KMS-11 (cell line): Measurements from ENCODE around the gene ZNF783.

Source experiments
- H2AFZ ChIP-seq: fragments of 200-600 bp; sonication (generic); 2 replicates; pipeline ENCODE4 v1.6.1; 2016; ENCODE audit warnings: antibody characterized with exemption, mixed run types, low read depth
- H3K27ac ChIP-seq: fragments of 200-600 bp; sonication (generic); 2 replicates; pipeline ENCODE4 v1.6.1; 2016; ENCODE audit warnings: mild to moderate bottlenecking, mixed run types
- H3K27me3 ChIP-seq: fragments of 200-600 bp; sonication (generic); 2 replicates; pipeline ENCODE4 v1.6.1; 2017; ENCODE audit warnings: mild to moderate bottlenecking, low read depth, mixed run types, moderate library complexity; ENCODE audit not compliant: insufficient read depth
- H3K36me3 ChIP-seq: fragments of 200-600 bp; sonication (generic); 2 replicates; pipeline ENCODE4 v1.6.1; 2017; ENCODE audit warnings: mild to moderate bottlenecking, mixed run types; ENCODE audit not compliant: insufficient read depth
- H3K4me1 ChIP-seq: fragments of 200-600 bp; sonication (generic); 2 replicates; pipeline ENCODE4 v1.6.1; 2016; ENCODE audit warnings: mild to moderate bottlenecking, low read depth, mixed run types; ENCODE audit not compliant: poor library complexity, severe bottlenecking
- H3K4me2 ChIP-seq: fragments of 200-600 bp; sonication (generic); 2 replicates; pipeline ENCODE4 v1.7.0; 2016; ENCODE audit warnings: mild to moderate bottlenecking, mixed run types
- H3K4me3 ChIP-seq: fragments of 200-600 bp; sonication (generic); IDR thresholded peaks from 2 replicates; pipeline ENCODE4 v1.6.1; 2017; ENCODE audit warnings: low read depth, low read length, mixed read lengths; ENCODE audit not compliant: insufficient read depth
- H3K79me2 ChIP-seq: fragments of 200-600 bp; sonication (generic); 2 replicates; pipeline ENCODE4 v1.6.1; 2016; ENCODE audit warnings: low read depth, mixed run types; ENCODE audit not compliant: insufficient read depth
- H3K9ac ChIP-seq: fragments of 200-600 bp; sonication (generic); 2 replicates; pipeline ENCODE4 v1.6.1; 2016; ENCODE audit warnings: mild to moderate bottlenecking, mixed run types
- H4K20me1 ChIP-seq: fragments of 200-600 bp; sonication (generic); 2 replicates; pipeline ENCODE4 v1.6.1; 2016; ENCODE audit warnings: mild to moderate bottlenecking, mixed run types; ENCODE audit not compliant: insufficient read depth
- CTCF ChIP-seq: fragments of 200-600 bp; sonication (generic); conservative IDR thresholded peaks from 2 replicates; pipeline ENCODE4 v1.6.1; 2017; ENCODE audit warnings: low read depth, mild to moderate bottlenecking, antibody characterized with exemption, low read length, moderate library complexity, mixed read lengths

The ZNF783 gene

GRCh38 chr7:149297034-149297755, 35.2 kb downstream of the ZNF783 start:
- Histone ChIP-seq H3K9ac (no peak overlapping the region), H3K36me3 (no peaks in the 10 kb centered on the region), H3K27me3 (no peaks in the 10 kb centered on the region), H3K4me3 (no peak overlapping the region), H3K79me2 (no peaks in the 10 kb centered on the region), H3K4me2 (no peak overlapping the region), H4K20me1 (no peaks in the 10 kb centered on the region), H3K4me1 (peaks cover 4% of the 10 kb centered on the region), H3K27ac (no peak overlapping the region), H2AFZ (no peak overlapping the region)
- no peak for TF ChIP-seq CTCF

DNA sequence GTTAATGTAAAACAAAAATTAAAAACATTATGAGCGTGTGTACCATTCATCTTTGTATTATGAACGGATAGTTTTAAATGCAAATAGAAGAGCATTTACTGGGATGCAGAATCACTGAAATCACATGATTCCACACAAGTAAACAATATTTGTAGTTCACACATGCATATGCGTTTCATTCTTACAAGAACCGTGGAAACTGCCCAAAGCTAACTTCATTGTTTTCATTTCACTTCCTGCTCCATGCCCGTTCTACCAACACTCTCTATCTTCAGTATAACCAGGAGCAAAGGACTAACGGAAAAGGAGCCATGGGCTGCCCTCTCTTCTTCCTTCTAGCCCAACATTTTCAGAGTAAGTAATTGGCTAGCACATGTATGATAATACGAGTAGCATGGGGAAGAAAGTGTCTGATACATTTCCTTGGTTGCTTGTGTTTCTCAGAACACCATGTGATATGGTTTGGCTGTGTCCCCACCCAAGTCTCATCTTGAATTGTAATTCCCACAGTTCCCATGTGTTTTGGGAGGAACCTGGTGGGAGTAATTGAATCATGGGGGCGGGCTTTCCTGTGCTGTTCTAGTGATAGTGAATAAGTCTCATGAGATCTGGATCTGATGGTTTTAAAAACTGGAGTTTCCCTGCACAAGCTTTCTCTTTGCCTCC, 38.8 kb downstream of the ZNF783 start:
- H4K20me1 ChIP-seq, result no peaks in the 10 kb centered on the region
- no peak overlapping the region for H2AFZ ChIP-seq
- no peak overlapping the region for H3K4me2 ChIP-seq
- no peaks in the 10 kb centered on the region for H3K4me1 ChIP-seq
- TF ChIP-seq CTCF, result no peak
- no peaks in the 10 kb centered on the region for H3K27me3 ChIP-seq
- H3K36me3 ChIP-seq, result no peaks in the 10 kb centered on the region
- no peak overlapping the region for H3K27ac ChIP-seq
- H3K9ac ChIP-seq, result no peak overlapping the region
- no peaks in the 10 kb centered on the region for H3K79me2 ChIP-seq
- H3K4me3 ChIP-seq, result no peak overlapping the region

GRCh38 chr7:149302222-149302621, 40.2 kb downstream of the ZNF783 start:
- no peaks in the 10 kb centered on the region for H3K36me3 ChIP-seq
- no peak overlapping the region for H3K27ac ChIP-seq
- H3K4me3 ChIP-seq, result no peak overlapping the region
- TF ChIP-seq CTCF, result no peak
- no peaks in the 10 kb centered on the region for H3K4me1 ChIP-seq
- no peak overlapping the region for H3K4me2 ChIP-seq
- H3K9ac ChIP-seq, result no peak overlapping the region
- no peaks in the 10 kb centered on the region for H4K20me1 ChIP-seq
- H3K27me3 ChIP-seq, result no peaks in the 10 kb centered on the region
- H2AFZ ChIP-seq, result no peak overlapping the region
- H3K79me2 ChIP-seq, result no peaks in the 10 kb centered on the region

GRCh38 chr7:149302865-149303264, 40.9 kb downstream of the ZNF783 start:
- no peak overlapping the region for H3K4me3 ChIP-seq
- H3K27me3 ChIP-seq, result no peaks in the 10 kb centered on the region
- H3K4me1 ChIP-seq, result no peaks in the 10 kb centered on the region
- no peaks in the 10 kb centered on the region for H3K79me2 ChIP-seq
- H2AFZ ChIP-seq, result no peak overlapping the region
- H4K20me1 ChIP-seq, result no peaks in the 10 kb centered on the region
- no peak for TF ChIP-seq CTCF
- no peak overlapping the region for H3K4me2 ChIP-seq
- H3K9ac ChIP-seq, result no peak overlapping the region
- H3K36me3 ChIP-seq, result no peaks in the 10 kb centered on the region
- no peak overlapping the region for H3K27ac ChIP-seq
